ENCODE measurements around the gene KIFAP3.

The KIFAP3 gene

GRCh38 chr1:169943963-169944526, 130.4 kb downstream of the KIFAP3 start:
- Histone ChIP-seq H3K36me3 (no peaks in the 10 kb centered on the region), H3K9me3 (ENCODE audit: severe bottlenecking) (no peaks in the 10 kb centered on the region), H3K27ac (no peak overlapping the region), H3K4me3 (ENCODE audit: low read depth, low read length) (no peak overlapping the region), H3K27me3 (ENCODE audit: insufficient read depth, low read depth, severe bottlenecking) (no peaks in the 10 kb centered on the region)
- TF ChIP-seq CTCF (IDR thresholded peaks at IDR 0.05; ENCODE audit: low read depth, low read length): no peak
- DNase-seq: no peak

- H3K4me3 ChIP-seq (ENCODE audit: low read depth, low read length): no peak overlapping the region
- H3K27me3 ChIP-seq (ENCODE audit: insufficient read depth, low read depth, severe bottlenecking): no peaks in the 10 kb centered on the region
- TF ChIP-seq CTCF (IDR thresholded peaks at IDR 0.05; ENCODE audit: low read depth, low read length): no peak
- H3K27ac ChIP-seq: no peak overlapping the region
- no peak for DNase-seq
- no peaks in the 10 kb centered on the region for H3K9me3 ChIP-seq (ENCODE audit: severe bottlenecking)
- no peaks in the 10 kb centered on the region for H3K36me3 ChIP-seq
These were observed 132.3 kb downstream of the KIFAP3 start for GRCh38 chr1:169941982-169942830.

- Histone ChIP-seq H3K36me3 (no peaks in the 10 kb centered on the region), H3K27me3 (ENCODE audit: insufficient read depth, low read depth, severe bottlenecking) (no peaks in the 10 kb centered on the region), H3K4me3 (ENCODE audit: low read depth, low read length) (no peak overlapping the region), H3K27ac (no peak overlapping the region), H3K9me3 (ENCODE audit: severe bottlenecking) (no peaks in the 10 kb centered on the region)
- TF ChIP-seq CTCF (IDR thresholded peaks at IDR 0.05; ENCODE audit: low read depth, low read length): no peak
- DNase-seq: no peak
These were observed 140.3 kb downstream of the KIFAP3 start for GRCh38 chr1:169933984-169934725.

GRCh38 chr1:169931795-169932231, 142.7 kb downstream of the KIFAP3 start:
- DNase-seq: no peak
- no peak for TF ChIP-seq CTCF (IDR thresholded peaks at IDR 0.05; ENCODE audit: low read depth, low read length)
- Histone ChIP-seq H3K27me3 (ENCODE audit: insufficient read depth, low read depth, severe bottlenecking) (no peaks in the 10 kb centered on the region), H3K9me3 (ENCODE audit: severe bottlenecking) (no peaks in the 10 kb centered on the region), H3K36me3 (no peaks in the 10 kb centered on the region), H3K27ac (no peak overlapping the region), H3K4me3 (ENCODE audit: low read depth, low read length) (no peak overlapping the region)

- H3K27me3 ChIP-seq (ENCODE audit: insufficient read depth, low read depth, severe bottlenecking): no peaks in the 10 kb centered on the region
- no peaks in the 10 kb centered on the region for H3K36me3 ChIP-seq
- no peak overlapping the region for H3K27ac ChIP-seq
- no peak for TF ChIP-seq CTCF (IDR thresholded peaks at IDR 0.05; ENCODE audit: low read depth, low read length)
- DNase-seq: no peak
- no peaks in the 10 kb centered on the region for H3K9me3 ChIP-seq (ENCODE audit: severe bottlenecking)
- H3K4me3 ChIP-seq (ENCODE audit: low read depth, low read length): no peak overlapping the region
These were observed 145.3 kb downstream of the KIFAP3 start for GRCh38 chr1:169929210-169929526.
